Skeletal muscle cell (primary cell): ENCODE data around the gene JMJD7.

ENCODE experiments used
- DNase-seq: peaks from one replicate; pipeline ENCODE4 v3.0.0-alpha.2; 2010; ENCODE audit warnings: low read depth
- H3K4me3 ChIP-seq: 2 replicates; pipeline ENCODE4 v1.5.1; 2011; ENCODE audit warnings: low read depth, mild to moderate bottlenecking, control low read depth, low read length, moderate library complexity

Gene JMJD7

DNA sequence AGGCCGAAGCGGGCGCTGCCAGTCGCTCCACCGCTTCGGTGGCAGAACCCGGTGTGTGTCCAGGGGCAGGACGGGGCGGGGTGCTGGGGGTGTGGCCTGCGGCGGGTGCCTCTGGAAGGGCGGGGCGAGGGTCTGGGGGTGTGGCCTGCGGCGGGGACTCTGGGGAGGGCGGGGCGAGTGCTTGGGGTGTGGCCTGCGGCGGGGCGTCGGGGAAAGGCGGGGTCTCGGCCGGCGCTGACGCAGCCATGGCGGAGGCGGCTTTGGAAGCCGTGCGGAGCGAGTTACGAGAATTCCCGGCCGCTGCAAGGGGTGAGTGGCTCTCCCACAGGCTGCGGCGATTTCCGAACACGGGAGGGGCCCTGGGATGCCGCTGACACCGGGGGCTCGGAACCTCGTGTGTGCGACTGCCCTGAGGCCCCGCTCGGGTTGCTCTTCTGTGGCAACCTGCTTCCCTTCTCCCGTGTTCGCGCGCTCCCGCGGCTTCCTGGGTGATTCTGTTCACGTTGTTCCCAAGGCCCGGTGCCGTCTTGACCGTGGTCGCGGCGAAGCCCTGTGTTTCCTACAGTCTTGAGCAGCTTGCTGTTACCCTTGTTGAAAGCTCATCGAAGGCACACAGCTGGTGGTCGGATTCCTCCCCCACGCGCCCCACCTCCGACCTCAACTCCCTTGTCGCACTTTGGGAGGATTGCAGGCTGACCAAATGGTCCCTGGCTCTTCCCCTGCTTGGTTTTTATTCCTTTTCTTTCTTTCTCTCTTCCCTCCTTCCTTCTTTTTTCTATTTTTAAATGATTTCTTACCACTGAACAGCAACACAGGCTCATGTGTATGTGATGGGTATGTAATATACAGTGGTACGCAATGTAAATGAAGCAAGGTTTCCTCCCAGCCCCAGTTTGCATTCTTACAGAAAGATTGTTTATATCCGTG lies at the start of gene JMJD7:
Gene JMJD7 (plus strand): TSS at position 213 of the 927 bp plus-strand sequence. CDS start 33 bp downstream, at position 246.
- peak; percentile 56 for DNase-seq
- H3K4me3 ChIP-seq: peak within 1 kb of the TSS; percentile 84

DNA sequence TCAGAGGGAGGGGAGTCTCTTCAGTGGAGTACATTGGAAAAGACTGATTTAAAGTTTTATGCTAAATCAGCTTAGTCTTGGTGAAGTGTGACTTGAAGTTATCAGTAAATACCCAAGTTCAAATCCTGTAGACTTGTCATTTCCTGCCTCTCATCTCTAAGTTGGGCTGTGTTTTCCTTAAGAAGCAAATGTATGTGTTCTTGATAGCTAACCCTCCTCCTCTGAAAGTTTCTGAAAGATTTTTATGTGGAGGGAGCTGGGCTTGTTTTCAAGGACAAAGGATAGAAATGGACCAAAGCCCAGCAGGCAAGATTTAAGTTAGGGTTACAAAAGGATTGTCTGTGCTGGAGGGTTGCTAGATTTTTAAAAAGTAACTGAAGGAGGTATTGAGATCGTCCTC lies 49.4 kb upstream of the JMJD7 start:
- no peak for DNase-seq
- no peak overlapping the region for H3K4me3 ChIP-seq

DNA sequence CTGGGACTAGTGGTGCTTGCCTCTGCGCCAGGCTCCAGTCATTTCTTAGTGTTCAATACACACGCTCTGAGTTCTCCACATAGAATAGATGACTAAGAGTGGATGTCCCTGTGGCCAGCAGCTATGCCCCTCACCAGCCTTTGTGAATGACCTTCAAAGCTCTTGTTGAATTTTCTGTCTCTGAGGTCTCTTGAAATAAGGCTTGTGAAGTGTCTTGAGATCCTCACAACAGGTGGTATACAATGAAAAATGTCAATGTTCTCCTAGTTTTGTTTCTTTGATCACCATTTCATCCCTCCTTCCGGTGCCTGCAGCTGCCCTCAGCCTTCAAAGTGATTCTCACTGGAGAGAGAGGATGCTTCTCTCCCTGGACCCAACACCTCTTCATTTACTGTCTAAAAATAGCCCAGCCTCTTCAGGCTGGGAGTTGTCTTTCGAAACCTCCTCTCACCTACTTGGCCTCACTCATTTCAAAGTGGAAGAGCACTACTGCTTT lies 48.2 kb upstream of the JMJD7 start:
- DNase-seq: no peak
- H3K4me3 ChIP-seq: no peak overlapping the region

DNA sequence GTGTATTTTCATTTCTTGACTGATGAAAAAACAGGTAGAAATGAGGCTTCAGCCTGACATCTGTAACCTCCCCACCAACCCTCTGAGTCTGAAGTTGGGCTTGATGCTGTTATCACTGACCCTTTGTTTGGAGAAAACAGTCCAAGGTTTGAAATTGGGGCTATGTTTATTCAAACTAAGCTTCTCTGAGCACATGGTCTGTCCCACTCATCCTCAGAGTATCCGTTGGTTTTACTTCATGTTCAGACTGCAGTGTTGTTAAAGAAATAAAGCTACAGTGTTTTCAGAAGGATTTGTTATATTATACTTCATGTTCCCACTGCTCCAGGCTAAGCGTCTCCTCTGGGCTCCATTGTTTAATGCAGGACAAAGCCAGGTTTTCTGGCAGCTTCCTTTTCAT lies 47.6 kb upstream of the JMJD7 start:
- no peak for DNase-seq
- no peak overlapping the region for H3K4me3 ChIP-seq

DNA sequence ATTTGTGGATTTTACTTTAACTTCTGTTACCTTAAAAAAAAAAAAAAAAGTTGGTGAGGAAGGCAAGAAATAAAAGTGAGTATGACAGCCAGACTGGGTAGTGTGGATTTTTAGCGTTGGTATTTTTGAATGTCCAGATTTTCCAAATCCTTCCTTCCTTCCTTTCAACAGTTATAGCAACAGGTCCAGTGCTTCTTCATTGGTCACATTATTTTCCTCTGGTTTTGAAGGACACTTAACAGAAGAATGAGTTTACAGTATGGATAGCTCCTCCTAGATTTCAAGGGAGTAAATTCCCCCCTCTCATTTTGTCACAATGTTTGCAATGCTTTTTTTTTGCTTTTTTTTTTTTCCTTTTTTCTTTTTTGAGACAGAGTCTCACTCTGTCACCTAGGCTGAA lies 47.2 kb upstream of the JMJD7 start:
- no peak overlapping the region for H3K4me3 ChIP-seq
- no peak for DNase-seq

DNA sequence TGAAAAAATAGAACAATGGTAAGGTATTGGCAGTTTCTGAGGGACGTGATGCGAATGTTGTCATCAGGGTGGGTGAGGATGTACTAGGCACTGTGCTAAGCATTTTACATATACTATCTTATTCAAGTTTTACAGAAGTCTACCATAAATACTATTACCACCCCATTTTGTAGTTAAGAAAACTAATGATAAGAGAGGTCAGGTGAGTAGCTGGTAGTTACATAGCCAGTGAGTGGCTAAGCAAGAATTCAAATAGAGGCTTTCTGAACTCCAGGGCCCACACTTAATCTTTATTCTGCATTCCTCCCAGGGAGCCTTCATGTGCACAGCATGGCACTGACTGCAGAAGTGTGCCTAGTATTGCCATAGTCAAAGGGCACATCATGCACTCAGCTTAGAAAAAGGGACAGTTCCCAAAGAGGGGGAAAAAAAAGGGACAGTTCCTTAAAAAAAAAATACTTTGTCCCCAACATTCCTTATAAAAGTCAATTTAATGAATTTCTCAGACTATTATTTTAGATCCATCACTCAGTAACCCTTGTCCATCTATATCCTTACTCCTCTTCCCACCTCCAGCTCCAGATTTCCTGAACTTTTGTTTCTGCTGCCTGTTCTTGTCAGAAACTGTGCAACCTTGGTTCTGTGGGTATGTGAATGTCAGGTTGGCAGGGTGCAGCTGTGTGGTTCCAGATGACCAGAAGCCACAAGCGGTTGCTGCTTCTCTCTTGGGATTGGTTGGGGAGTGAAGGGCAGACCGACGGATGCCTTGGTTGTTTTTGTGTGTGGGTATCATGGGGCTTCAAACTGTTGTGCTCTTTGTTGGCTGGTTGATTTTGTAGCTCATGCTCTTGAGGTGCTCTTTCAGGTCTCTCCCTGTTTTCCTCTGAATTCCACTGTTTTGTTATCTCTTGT lies 45.3 kb upstream of the JMJD7 start:
- DNase-seq: no peak
- H3K4me3 ChIP-seq: no peak overlapping the region

DNA sequence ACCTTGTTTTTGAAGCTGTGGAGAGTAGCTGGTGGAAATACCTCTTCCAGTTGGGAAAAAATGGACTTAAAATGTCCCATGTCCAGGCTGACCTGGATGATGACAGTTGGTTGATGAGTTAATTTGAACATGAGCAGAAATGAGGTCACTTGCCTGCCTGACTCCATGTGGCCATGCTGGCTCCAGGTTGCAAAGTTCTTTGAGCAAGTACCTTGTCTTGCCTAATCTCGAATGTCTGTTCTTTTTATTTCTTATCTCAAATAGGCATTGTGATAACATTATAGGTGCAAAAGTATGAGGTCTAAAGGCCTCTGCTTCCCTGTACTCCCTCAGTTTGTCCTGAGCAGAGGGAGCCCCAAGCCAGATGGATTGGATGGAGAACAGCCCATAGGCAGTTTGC lies 44.6 kb upstream of the JMJD7 start:
- H3K4me3 ChIP-seq: no peak overlapping the region
- no peak for DNase-seq

DNA sequence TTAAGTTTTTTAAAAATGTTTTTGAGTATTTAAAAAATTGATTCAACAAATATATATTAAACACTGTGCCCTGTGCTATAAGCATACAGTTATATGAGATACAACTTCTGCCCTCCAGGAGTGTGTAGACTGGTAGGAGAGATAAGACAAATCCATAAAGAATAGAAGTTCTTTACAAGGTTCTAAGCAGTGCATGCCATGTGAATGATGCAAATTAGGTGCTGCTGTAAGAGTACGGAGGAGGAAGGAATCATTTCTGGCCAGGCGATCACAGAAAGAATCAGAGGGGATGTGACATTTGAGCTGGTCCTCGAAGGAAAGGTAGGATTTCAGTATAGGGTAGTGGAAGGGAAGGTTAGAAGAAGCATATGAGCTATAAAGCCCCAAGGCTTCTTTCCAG lies 39.6 kb upstream of the JMJD7 start:
- H3K4me3 ChIP-seq: no peak overlapping the region
- DNase-seq: no peak

DNA sequence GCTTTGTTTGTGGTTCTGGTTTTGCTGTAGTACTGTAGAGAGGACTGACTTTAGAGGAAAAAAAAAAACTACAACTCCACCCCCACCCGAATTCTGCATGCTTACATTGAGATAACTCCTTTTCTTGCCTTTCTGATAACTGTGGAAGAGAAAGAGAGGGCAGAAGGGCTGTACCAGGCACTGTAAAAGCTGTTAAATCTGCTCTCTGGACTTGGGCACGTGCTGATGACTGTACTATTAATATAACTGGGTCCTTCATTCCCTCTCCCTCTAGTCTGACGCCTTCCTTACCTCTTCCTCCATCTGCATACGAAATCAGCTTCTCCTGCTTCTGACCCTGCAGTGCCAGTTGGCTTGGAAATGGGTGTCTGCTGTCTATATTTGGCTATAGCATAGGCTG lies 38.7 kb upstream of the JMJD7 start:
- no peak for DNase-seq
- no peak overlapping the region for H3K4me3 ChIP-seq

DNA sequence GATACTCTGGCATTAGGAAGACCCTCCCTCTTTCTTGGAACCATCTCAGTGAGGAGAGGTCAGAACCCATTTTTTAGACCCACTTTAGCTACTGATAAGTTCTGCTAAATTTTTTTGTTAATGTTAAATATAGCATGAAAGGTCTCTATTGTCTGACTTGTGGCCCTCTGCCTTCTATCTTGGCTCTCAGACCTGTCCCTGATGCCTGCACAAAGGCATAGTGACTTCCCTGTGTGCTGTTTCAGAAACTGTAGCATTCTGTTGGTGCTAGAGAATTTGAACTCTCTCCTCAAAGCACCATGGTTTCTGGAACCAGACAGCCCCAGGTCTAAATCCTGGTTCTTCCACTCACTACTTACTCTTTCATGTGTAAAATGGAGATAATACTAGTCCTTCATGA lies 38.2 kb upstream of the JMJD7 start:
- no peak overlapping the region for H3K4me3 ChIP-seq
- DNase-seq: no peak

DNA sequence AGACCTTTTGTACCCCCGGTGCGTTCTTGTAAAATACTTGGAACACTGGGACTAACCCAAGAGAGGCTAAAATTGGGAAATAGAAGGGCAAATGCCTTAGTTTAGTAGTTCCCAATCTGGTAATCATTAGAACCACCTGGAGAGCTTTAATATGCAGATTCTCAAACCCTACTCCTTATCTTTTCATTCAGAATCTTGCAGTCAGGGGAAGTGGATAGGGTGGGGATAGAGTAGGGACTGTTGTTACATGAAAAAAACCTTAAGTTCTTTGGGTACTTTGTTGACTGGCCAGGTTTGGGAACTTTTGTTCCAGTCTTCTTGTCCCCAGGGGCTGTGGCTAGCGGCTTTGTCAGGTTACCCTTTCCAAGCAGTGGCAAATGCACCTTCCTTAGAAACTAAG lies 37.7 kb upstream of the JMJD7 start:
- no peak for DNase-seq
- no peak overlapping the region for H3K4me3 ChIP-seq

DNA sequence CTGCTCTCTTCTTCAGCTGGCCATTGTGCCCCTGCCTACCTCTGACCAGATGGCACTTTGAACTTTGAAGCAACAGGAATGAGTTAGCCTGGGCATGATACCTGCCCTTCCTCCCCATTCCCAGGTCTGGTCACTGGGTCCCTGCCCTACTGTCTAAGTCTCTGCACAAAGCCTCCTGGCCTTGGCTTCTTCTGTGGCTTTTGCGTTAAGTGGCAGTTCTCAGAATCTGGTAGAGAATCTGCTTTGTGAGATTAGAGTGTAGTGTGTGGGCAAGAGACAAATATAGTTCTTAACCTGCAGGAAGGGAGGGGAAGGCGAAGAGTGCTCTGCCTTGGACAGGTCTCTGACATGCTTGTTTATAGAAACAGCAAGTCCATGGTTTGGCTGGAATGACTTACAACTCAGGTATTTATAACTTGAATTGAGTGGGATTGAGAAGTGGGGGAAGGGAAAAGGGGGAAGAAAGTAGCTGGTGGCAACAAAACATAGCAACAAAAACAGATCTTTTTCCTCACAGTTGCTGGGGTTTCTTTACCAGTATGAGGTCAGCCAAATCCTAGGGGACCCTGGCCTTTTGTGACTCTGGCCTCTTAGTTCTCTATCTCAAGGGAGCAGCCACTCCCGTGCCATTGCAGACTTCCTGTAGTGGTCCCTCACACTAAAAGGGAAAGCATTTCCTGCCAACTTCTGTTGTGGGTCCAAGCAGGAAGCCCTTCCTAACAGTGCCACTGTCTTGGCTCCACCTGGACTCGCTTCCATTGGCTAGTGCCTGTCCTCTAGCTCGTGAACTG lies 36.9 kb upstream of the JMJD7 start:
- no peak overlapping the region for H3K4me3 ChIP-seq
- DNase-seq: no peak

DNA sequence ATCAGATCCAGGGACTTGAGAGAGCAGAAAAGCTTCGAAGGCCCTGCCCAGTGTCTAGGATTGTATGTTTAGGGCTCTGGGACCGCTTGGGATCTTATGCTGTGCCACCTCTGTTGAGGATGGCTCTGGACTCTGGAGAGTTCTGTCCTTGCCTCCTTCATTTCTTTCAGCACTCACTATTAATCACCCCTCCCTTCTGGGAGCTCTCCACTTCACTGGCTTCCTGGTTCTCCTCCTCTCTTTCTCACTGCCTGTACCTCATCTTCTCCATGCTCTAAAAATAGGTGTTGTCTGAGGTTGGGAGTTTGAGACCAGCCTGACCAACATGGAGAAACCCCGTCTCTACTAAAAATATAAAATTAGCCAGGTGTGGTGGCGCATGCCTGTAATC lies 36.4 kb upstream of the JMJD7 start:
- no peak overlapping the region for H3K4me3 ChIP-seq
- DNase-seq: no peak

DNA sequence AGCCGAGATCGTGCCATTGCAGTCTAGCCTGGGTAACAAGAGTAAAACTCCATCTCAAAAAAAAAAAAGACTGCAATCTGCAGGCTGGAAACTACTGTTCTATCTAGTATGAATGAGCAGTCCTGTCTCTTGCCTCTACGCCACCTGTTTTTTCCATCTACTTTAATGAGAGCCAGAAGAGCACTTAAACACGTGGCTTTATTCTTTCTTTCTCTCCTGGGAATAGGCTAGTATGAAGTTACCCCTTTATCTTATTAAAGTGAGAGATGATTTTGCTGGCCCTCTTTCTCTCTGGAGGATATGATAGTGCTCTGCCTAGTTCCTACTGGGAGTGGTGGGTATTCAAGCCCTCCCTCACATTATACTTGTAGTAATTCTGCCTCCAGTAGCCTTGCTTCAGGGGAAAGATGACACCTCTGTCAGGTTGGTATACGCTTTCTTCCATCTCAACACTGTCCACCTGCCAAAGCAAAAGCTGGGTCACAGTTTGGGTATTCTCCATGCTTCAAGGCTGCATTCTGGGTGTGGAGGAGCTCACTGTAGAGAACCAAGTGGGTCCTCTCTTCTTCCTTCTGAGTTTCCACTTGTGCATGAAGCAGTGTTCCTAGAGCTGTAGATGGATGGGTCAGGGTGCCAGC lies 35.8 kb upstream of the JMJD7 start:
- no peak for DNase-seq
- no peak overlapping the region for H3K4me3 ChIP-seq

DNA sequence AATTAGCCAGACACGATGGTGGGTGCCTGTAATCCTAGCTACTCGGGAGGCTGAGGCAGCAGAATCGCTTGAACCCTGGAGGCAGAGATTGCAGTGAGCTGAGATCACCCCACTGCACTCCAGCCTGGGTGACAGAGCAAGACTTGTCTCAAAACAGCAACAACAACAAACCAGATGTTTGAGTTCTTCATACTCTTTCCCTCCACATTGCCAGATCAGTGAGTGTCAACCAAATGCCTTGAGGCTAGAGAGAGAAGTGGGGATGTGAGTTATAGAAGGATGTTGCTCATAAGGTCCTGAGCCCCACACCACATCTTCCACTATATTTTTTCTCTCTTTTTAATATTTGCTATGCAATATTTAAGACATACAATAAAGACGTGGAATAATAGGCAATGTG lies 33.8 kb upstream of the JMJD7 start:
- DNase-seq: no peak
- H3K4me3 ChIP-seq: no peak overlapping the region

DNA sequence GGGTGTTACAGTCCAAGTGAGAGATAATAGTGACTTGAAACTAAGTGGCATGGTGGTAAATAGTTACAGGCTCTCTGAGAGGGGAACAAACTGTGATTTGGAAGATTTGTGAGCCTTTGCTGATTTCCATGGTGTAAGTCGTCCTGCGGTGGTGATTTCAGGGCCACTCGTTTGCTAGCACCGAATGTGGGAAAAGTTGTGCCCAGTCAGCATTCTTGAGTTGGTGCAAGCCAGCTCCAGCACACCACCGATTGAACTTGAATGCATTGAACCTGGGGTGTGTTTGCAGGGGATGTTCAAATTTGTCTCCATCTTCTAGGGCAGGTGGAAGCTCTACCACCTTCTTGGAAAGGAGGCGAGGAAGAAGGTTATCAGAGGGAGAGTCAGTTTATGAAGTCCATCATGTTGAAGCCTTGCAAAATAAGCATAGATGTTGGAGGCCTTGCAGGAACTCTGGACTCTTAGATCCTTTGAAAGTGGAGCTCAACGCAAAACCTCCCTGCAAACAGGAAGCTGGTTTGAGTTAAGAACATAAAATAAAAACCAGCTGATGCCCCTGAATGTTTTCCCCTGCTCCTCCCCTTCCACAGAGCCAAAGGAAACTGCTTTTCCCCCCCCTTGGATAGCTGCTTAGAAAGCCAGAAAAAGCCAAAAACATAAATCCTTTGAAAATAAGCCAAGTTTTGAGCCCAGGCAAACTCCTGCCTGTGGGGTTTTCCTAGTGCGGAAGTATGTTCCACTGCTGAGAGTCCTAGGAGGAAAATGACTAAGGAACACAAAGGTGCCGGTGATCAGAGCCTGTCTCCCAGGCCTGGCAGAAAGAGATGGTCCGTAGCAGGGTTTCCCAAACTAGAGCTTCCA lies 31.7 kb upstream of the JMJD7 start:
- no peak overlapping the region for H3K4me3 ChIP-seq
- no peak for DNase-seq

DNA sequence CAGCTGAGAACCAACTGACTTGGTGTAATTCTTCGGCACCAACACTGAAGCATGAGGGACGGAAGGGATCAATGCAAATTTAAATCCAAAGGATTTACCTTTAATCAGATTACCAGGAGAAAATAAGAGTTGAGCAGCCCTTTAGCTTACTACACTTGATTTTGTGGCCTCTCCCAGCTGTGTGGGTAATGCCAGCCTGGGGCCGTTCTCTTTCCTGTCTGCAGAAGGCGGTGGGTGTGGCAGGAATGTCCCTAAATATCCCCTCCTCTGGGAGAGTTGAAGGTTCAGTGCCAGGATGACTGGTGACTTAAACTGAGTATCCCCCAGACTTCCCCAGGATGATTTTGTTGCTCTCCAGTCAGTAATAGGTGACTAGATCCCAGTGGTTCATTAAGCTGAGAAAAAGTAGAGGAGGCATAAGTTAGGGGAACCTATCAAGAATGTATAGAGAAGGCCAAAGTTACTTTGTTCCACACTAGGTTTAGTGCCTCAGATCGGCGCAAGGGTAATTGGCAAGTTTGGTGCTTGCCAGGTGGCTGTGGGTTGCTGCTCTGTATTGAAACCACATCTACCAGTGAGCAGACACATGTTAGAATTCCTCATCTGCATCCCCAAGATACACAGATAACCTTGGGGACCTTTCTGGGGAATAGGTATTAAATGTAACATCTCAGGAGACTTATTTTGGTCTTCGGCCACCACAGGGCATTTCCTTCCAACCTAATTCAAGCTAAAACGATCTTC lies 30.5 kb upstream of the JMJD7 start:
- DNase-seq: no peak
- H3K4me3 ChIP-seq: no peak overlapping the region
